OCI-LY1 (cell line): Measurements from ENCODE around the gene HOXB6.

Experiments used
- H2AFZ ChIP-seq: fragments of 200-600 bp; sonication (generic), shearing (Covaris generic); 2 replicates; pipeline ENCODE4 v1.6.0; 2014; ENCODE audit warnings: antibody characterized with exemption, mild to moderate bottlenecking, low read length
- H3F3A ChIP-seq: fragments of 200-600 bp; sonication (generic), shearing (Covaris generic); 2 replicates; pipeline ENCODE4 v1.6.0; 2014; ENCODE audit warnings: mild to moderate bottlenecking, antibody characterized with exemption, low read length, moderate library complexity; ENCODE audit not compliant: insufficient read depth
- H3K27ac ChIP-seq: fragments of 200-600 bp; sonication (generic); 2 replicates; pipeline ENCODE4 v1.5.1; 2014; ENCODE audit warnings: low read length, mixed run types, mild to moderate bottlenecking, low read depth; ENCODE audit not compliant: poor library complexity, severe bottlenecking
- H3K27me3 ChIP-seq: fragments of 200-600 bp; sonication (generic); 2 replicates; pipeline ENCODE4 v1.6.0; 2014; ENCODE audit warnings: antibody characterized with exemption, mild to moderate bottlenecking, low read length, moderate library complexity; ENCODE audit not compliant: insufficient read depth
- H3K36me3 ChIP-seq: fragments of 200-600 bp; sonication (generic); 2 replicates; pipeline ENCODE4 v1.6.1; 2014; ENCODE audit warnings: mild to moderate bottlenecking, antibody characterized with exemption, low read length, moderate library complexity, mixed read lengths; ENCODE audit not compliant: insufficient read depth
- H3K4me1 ChIP-seq: fragments of 200-600 bp; sonication (generic); 2 replicates; pipeline ENCODE4 v1.5.1; 2014; ENCODE audit warnings: mild to moderate bottlenecking, low read length, moderate library complexity; ENCODE audit not compliant: insufficient read depth, severe bottlenecking
- H3K4me2 ChIP-seq: fragments of 200-600 bp; sonication (generic), shearing (Covaris generic); 2 replicates; pipeline ENCODE4 v1.6.1; 2014; ENCODE audit warnings: low read length
- H3K4me3 ChIP-seq: fragments of 200-600 bp; sonication (generic); 2 replicates; pipeline ENCODE4 v1.5.1; 2014; ENCODE audit warnings: low read length, low read depth, mild to moderate bottlenecking, mixed read lengths; ENCODE audit not compliant: poor library complexity, severe bottlenecking
- H3K79me2 ChIP-seq: fragments of 200-600 bp; shearing (Covaris generic); 2 replicates; pipeline ENCODE4 v1.6.1; 2016; ENCODE audit warnings: mixed run types, low read length, mixed read lengths; ENCODE audit not compliant: insufficient read depth
- H3K9ac ChIP-seq: fragments of 200-600 bp; sonication (generic), shearing (Covaris generic); 2 replicates; pipeline ENCODE4 v1.6.1; 2014; ENCODE audit warnings: mild to moderate bottlenecking, low read length, mixed read lengths
- H3K9me2 ChIP-seq: fragments of 200-600 bp; sonication (generic), shearing (Covaris generic); 2 replicates; pipeline ENCODE4 v1.6.1; 2014; ENCODE audit warnings: low read depth, mild to moderate bottlenecking, low read length, mixed read lengths
- H3K9me3 ChIP-seq: fragments of 200-600 bp; shearing (Covaris generic); 2 replicates; pipeline ENCODE4 v1.6.1; 2014; ENCODE audit warnings: low read length, mixed read lengths
- H4K20me1 ChIP-seq: fragments of 200-600 bp; sonication (generic), shearing (Covaris generic); 2 replicates; pipeline ENCODE4 v1.6.0; 2016; ENCODE audit warnings: mild to moderate bottlenecking, low read length; ENCODE audit not compliant: insufficient read depth
- CTCF ChIP-seq: fragments of 200-600 bp; sonication (generic), shearing (Covaris generic); IDR thresholded peaks from 2 replicates; pipeline ENCODE4 v1.5.1; 2017; ENCODE audit warnings: mild to moderate bottlenecking, antibody characterized with exemption, low read length, moderate library complexity, mixed read lengths
- EZH2 ChIP-seq: fragments of 200-600 bp; sonication (generic), shearing (Covaris generic); IDR thresholded peaks from 2 replicates; pipeline ENCODE4 v1.8.0; 2017; ENCODE audit warnings: borderline replicate concordance, mixed run types, mild to moderate bottlenecking, antibody characterized with exemption, low read length, moderate library complexity, mixed read lengths

HOXB6 gene

GRCh38 chr17:48597528-48597777, 7.3 kb downstream of the HOXB6 start:
- H4K20me1 ChIP-seq = no peaks in the 10 kb centered on the region
- no peak overlapping the region for H3K27ac ChIP-seq
- no peaks in the 10 kb centered on the region for H3F3A ChIP-seq
- no peak overlapping the region for H3K4me3 ChIP-seq
- H3K27me3 ChIP-seq = peaks cover 5% of the 10 kb centered on the region; the same call in 1 of the 2 replicates
- no peak overlapping the region for H3K4me2 ChIP-seq
- H2AFZ ChIP-seq = no peak overlapping the region
- H3K79me2 ChIP-seq = no peaks in the 10 kb centered on the region
- TF ChIP-seq CTCF (no peak), EZH2 (no peak)
- no peaks in the 10 kb centered on the region for H3K4me1 ChIP-seq
- no peak overlapping the region for H3K9ac ChIP-seq
- no peaks in the 10 kb centered on the region for H3K36me3 ChIP-seq
- H3K9me2 ChIP-seq = no peaks in the 10 kb centered on the region
- no peaks in the 10 kb centered on the region for H3K9me3 ChIP-seq

GRCh38 chr17:48596735-48597527, 7.9 kb downstream of the HOXB6 start:
- no peak overlapping the region for H3K4me2 ChIP-seq
- H3K4me3 ChIP-seq = no peak overlapping the region
- no peaks in the 10 kb centered on the region for H3K79me2 ChIP-seq

GRCh38 chr17:48596000-48596734, 8.6 kb downstream of the HOXB6 start:
- Histone ChIP-seq H3K9ac (no peak overlapping the region), H3F3A (no peaks in the 10 kb centered on the region), H3K36me3 (no peaks in the 10 kb centered on the region), H3K27ac (no peak overlapping the region), H3K4me3 (no peak overlapping the region), H3K27me3 (no peaks in the 10 kb centered on the region), H3K9me2 (no peaks in the 10 kb centered on the region), H3K9me3 (no peaks in the 10 kb centered on the region), H3K4me1 (no peaks in the 10 kb centered on the region), H3K4me2 (no peak overlapping the region), H3K79me2 (no peaks in the 10 kb centered on the region), H2AFZ (no peak overlapping the region), H4K20me1 (no peaks in the 10 kb centered on the region)
- TF ChIP-seq CTCF (no peak), EZH2 (no peak)

More at GRCh38 chr17:48596735-48597527, 7.9 kb downstream of the HOXB6 start:
- TF ChIP-seq EZH2 = no peak
- TF ChIP-seq CTCF = no peak
- Histone ChIP-seq H3K36me3 (no peaks in the 10 kb centered on the region), H3K4me1 (no peaks in the 10 kb centered on the region), H4K20me1 (no peaks in the 10 kb centered on the region), H3K27ac (no peak overlapping the region), H3K9ac (no peak overlapping the region), H3K27me3 (peaks cover 3% of the 10 kb centered on the region; the same call in 1 of the 2 replicates), H3F3A (no peaks in the 10 kb centered on the region), H3K9me3 (no peaks in the 10 kb centered on the region), H3K9me2 (no peaks in the 10 kb centered on the region), H2AFZ (no peak overlapping the region)
